HepG2 (cell line): ENCODE data around the gene HEXD. TPM values are rescaled to one million over a fixed set of nuclear protein-coding genes. Genes with fewer than 3 reads are reported as not detected.

Experiments
- HNRNPL ChIP-seq: fragments of 200-400 bp; formaldehyde crosslinking; IDR thresholded peaks from 2 replicates; pipeline ENCODE4 v1.6.1; 2017; ENCODE audit warnings: mild to moderate bottlenecking, low read depth, low read length
- IKZF4 ChIP-seq: sonication (generic); formaldehyde crosslinking; IDR thresholded peaks from 2 replicates; pipeline ENCODE4 v1.5.1; 2020; ENCODE audit warnings: borderline replicate concordance, mild to moderate bottlenecking, low read depth, missing genetic modification reagents; ENCODE audit errors: not compliant biosample characterization
- KIAA2018 ChIP-seq: sonication (generic); formaldehyde crosslinking; IDR thresholded peaks from 2 replicates; pipeline ENCODE4 v1.5.0; 2020; ENCODE audit warnings: mild to moderate bottlenecking, missing genetic modification reagents, borderline replicate concordance
- MED1 ChIP-seq: sonication (generic); formaldehyde crosslinking; IDR thresholded peaks from 2 replicates; pipeline ENCODE4 v1.4.0; 2020; ENCODE audit warnings: missing genetic modification reagents
- MLLT10 ChIP-seq: sonication (generic); formaldehyde crosslinking; IDR thresholded peaks from 2 replicates; pipeline ENCODE4 v1.4.0; 2020; ENCODE audit warnings: missing genetic modification reagents
- RBAK ChIP-seq: sonication (generic); formaldehyde crosslinking; IDR thresholded peaks from 2 replicates; pipeline ENCODE4 v1.5.1; 2020; ENCODE audit warnings: mild to moderate bottlenecking, missing genetic modification reagents
- SAFB2 ChIP-seq: sonication (generic); formaldehyde crosslinking; IDR thresholded peaks from 2 replicates; pipeline ENCODE4 v1.5.1; 2020; ENCODE audit warnings: missing genetic modification reagents, low read depth, mild to moderate bottlenecking, borderline replicate concordance
- SP5 ChIP-seq: IDR thresholded peaks from 2 replicates; pipeline ENCODE4 v1.6.1; 2016; ENCODE audit warnings: low read depth, borderline replicate concordance
- TGIF2 ChIP-seq: IDR thresholded peaks from 2 replicates; pipeline ENCODE4 v1.6.1; 2016; ENCODE audit warnings: control low read depth, missing compliant biosample characterization
- ZBTB43 ChIP-seq: sonication (generic); formaldehyde crosslinking; conservative IDR thresholded peaks from 2 replicates; pipeline ENCODE4 v1.4.0; 2020; ENCODE audit warnings: missing genetic modification reagents
- ZNF20 ChIP-seq: sonication (generic); formaldehyde crosslinking; IDR thresholded peaks from 2 replicates; pipeline ENCODE4 v1.4.0; 2020; ENCODE audit warnings: mild to moderate bottlenecking, moderate library complexity, missing genetic modification reagents
- ZNF33B ChIP-seq: sonication (generic); formaldehyde crosslinking; IDR thresholded peaks from 2 replicates; pipeline ENCODE4 v1.5.1; 2020; ENCODE audit warnings: mild to moderate bottlenecking, missing genetic modification reagents
- ZNF484 ChIP-seq: sonication (generic); formaldehyde crosslinking; IDR thresholded peaks from 2 replicates; pipeline ENCODE4 v1.5.1; 2020; ENCODE audit warnings: mild to moderate bottlenecking, low read depth, missing genetic modification reagents, borderline replicate concordance
- ZNF597 ChIP-seq: sonication (generic); formaldehyde crosslinking; IDR thresholded peaks from 2 replicates; pipeline ENCODE4 v1.5.0; 2020; ENCODE audit warnings: missing genetic modification reagents
- ZNF605 ChIP-seq: sonication (generic); formaldehyde crosslinking; IDR thresholded peaks from 2 replicates; pipeline ENCODE4 v1.8.0; 2022; ENCODE audit warnings: mild to moderate bottlenecking, missing genetic modification reagents
- ZNF619 ChIP-seq: sonication (generic); formaldehyde crosslinking; IDR thresholded peaks from 2 replicates; pipeline ENCODE4 v1.4.0; 2020; ENCODE audit warnings: mild to moderate bottlenecking, missing genetic modification reagents
- polyA plus RNA-seq, 8 experiments: library from polyadenylated mRNA; depleted of rRNA in 3 of 8; stranded (reverse) in 7 of 8; unstranded in 1 of 8; fragments of >200 nt; fragmentation: Illumina TruSeq in 4 of 8; extraction: Trizol in 4 of 8; gene quantifications; 2 replicates each; pipeline versions ENCODE4 v1.2.1 to v1.2.3, GENCODE V29; 2011 to 2016; ENCODE audit warnings: low read depth in 4 of 8, missing spikeins in 1 of 8, mixed read lengths in 1 of 8; ENCODE audit not compliant: insufficient read depth in 1 of 8
- total RNA-seq, 5 experiments: library from RNA; depleted of rRNA; stranded (reverse); fragments of >200 nt; fragmentation: Illumina TruSeq; extraction: Trizol; gene quantifications; 2 replicates each; pipeline ENCODE4 v1.2.3, GENCODE V29; 2016; ENCODE audit warnings: low read depth in 1 of 5

The HEXD gene
- total and polyA plus RNA-seq, 2 of the 13 experiments (the other 11 are each of a cell fraction or from before 2014, with no cell fraction given), result 22.3 to 41.8 TPM

GRCh38 chr17:82418001-82418986 lies at the start of gene HEXD, which contains the start of gene OGFOD3 (continued):
- TF ChIP-seq ZNF484 (CRISPR knock-in tag) (no peak), SP5 (CRISPR knock-in tag) (peak; percentile 68), ZBTB43 (CRISPR knock-in tag) (peak; percentile 82), MED1 (CRISPR knock-in tag) (peak; percentile 52), MLLT10 (CRISPR knock-in tag) (no peak), RBAK (CRISPR knock-in tag) (no peak), KIAA2018 (CRISPR knock-in tag) (no peak), ZNF619 (peak; percentile 67; the same call in 1 of the 2 replicates), IKZF4 (peak; percentile 92), HNRNPL (no peak), ZNF33B (0 out of 2 replicates have a peak, but pooled peaks have one; percentile 9), ZNF20 (CRISPR knock-in tag) (no peak), TGIF2 (CRISPR knock-in tag) (peak; percentile 32), ZNF605 (no peak; the same call in 1 of the 2 replicates), SAFB2 (CRISPR knock-in tag) (peak; percentile 90), ZNF597 (CRISPR knock-in tag) (no peak; the same call in 1 of the 2 replicates)
